ENCODE results near the gene ACLY.

ACLY gene

GRCh38 chr17:41907185-41907556 is 11.6 kb downstream of the ACLY start:
- Histone ChIP-seq H3K36me3 (peaks cover 98% of the 10 kb centered on the region), H3K4me3 (ENCODE audit: low read depth in 1 of 2, low read length in 1 of 2) (no peak overlapping the region), H3K4me1 (ENCODE audit: control insufficient read depth in 1 of 2, insufficient read depth in 1 of 2, low read depth in 1 of 2, low read length in 1 of 2) (no peaks in the 10 kb centered on the region), H3K27ac (no peak overlapping the region), H3K27me3 (no peaks in the 10 kb centered on the region), H3K9me3 (no peaks in the 10 kb centered on the region)
- no peak for TF ChIP-seq CTCF (IDR thresholded peaks at IDR 0.05)

GRCh38 chr17:41906465-41907184 is 12.1 kb downstream of the ACLY start:
- no peaks in the 10 kb centered on the region for H3K27me3 ChIP-seq
- H3K27ac ChIP-seq = no peak overlapping the region
- H3K9me3 ChIP-seq = no peaks in the 10 kb centered on the region
- no peak overlapping the region for H3K4me3 ChIP-seq (ENCODE audit: low read depth in 1 of 2, low read length in 1 of 2)
- no peaks in the 10 kb centered on the region for H3K4me1 ChIP-seq (ENCODE audit: control insufficient read depth in 1 of 2, insufficient read depth in 1 of 2, low read depth in 1 of 2, low read length in 1 of 2)
- TF ChIP-seq CTCF (IDR thresholded peaks at IDR 0.05) = no peak
- peaks cover 98% of the 10 kb centered on the region for H3K36me3 ChIP-seq

GRCh38 chr17:41905172-41905571 is 13.6 kb downstream of the ACLY start:
- no peak for TF ChIP-seq CTCF (IDR thresholded peaks at IDR 0.05)
- peaks cover 97% of the 10 kb centered on the region for H3K36me3 ChIP-seq

GRCh38 chr17:41904242-41904841 is 14.4 kb downstream of the ACLY start:
- Histone ChIP-seq H3K4me3 (ENCODE audit: low read depth in 1 of 2, low read length in 1 of 2) (no peak overlapping the region), H3K36me3 (peaks cover 97% of the 10 kb centered on the region), H3K4me1 (ENCODE audit: control insufficient read depth in 1 of 2, insufficient read depth in 1 of 2, low read depth in 1 of 2, low read length in 1 of 2) (no peaks in the 10 kb centered on the region), H3K27me3 (no peaks in the 10 kb centered on the region), H3K27ac (no peak overlapping the region), H3K9me3 (no peaks in the 10 kb centered on the region)
- no peak for TF ChIP-seq CTCF (IDR thresholded peaks at IDR 0.05)

More at GRCh38 chr17:41905172-41905571, 13.6 kb downstream of the ACLY start:
- no peaks in the 10 kb centered on the region for H3K4me1 ChIP-seq (ENCODE audit: control insufficient read depth in 1 of 2, insufficient read depth in 1 of 2, low read depth in 1 of 2, low read length in 1 of 2)
- no peaks in the 10 kb centered on the region for H3K9me3 ChIP-seq
- H3K4me3 ChIP-seq (ENCODE audit: low read depth in 1 of 2, low read length in 1 of 2) = no peak overlapping the region
- no peak overlapping the region for H3K27ac ChIP-seq
- H3K27me3 ChIP-seq = no peaks in the 10 kb centered on the region

GRCh38 chr17:41901646-41902045 is 17.1 kb downstream of the ACLY start:
- H3K36me3 ChIP-seq = peaks cover 97% of the 10 kb centered on the region
- TF ChIP-seq CTCF (IDR thresholded peaks at IDR 0.05) = no peak

More at GRCh38 chr17:41901646-41902045, 17.1 kb downstream of the ACLY start:
- Histone ChIP-seq H3K27ac (no peak overlapping the region), H3K9me3 (no peaks in the 10 kb centered on the region), H3K4me1 (ENCODE audit: control insufficient read depth in 1 of 2, insufficient read depth in 1 of 2, low read depth in 1 of 2, low read length in 1 of 2) (no peaks in the 10 kb centered on the region), H3K27me3 (no peaks in the 10 kb centered on the region), H3K4me3 (ENCODE audit: low read depth in 1 of 2, low read length in 1 of 2) (no peak overlapping the region)
